ENCODE results near the gene PSTK. TPM values are rescaled to one million over a fixed set of nuclear protein-coding genes. Genes with fewer than 3 reads are reported as not detected.

Gene PSTK
- total and polyA plus RNA-seq, 10 of the 15 experiments (the other 5 are each of a cell fraction or from before 2014, with no cell fraction given) = 1.8 to 7.1 (median 3.4) TPM

GRCh38 chr10:122983898-122984297 is 3.7 kb downstream of the PSTK start:
- Histone ChIP-seq H3K4me2 (ENCODE audit: control insufficient read depth, insufficient read depth) (no peak overlapping the region), H3K27me3 (replicated peaks in 1 of 2; ENCODE audit: control insufficient read depth in 2 of 2, insufficient read depth in 2 of 2, low read length in 1 of 2) (no peaks in the 10 kb centered on the region), H3K27ac (ENCODE audit: control insufficient read depth, insufficient read depth) (no peak overlapping the region), H2AFZ (ENCODE audit: control insufficient read depth, low read depth, low read length) (no peak overlapping the region), H3K36me3 (ENCODE audit: control insufficient read depth in 2 of 2, insufficient read depth in 2 of 2, low read length in 1 of 2) (0 out of 4 replicates have a peak, but pooled peaks cover 0 to 3% of the 10 kb centered on the region in 2 experiments), H3K4me1 (ENCODE audit: control insufficient read depth, insufficient read depth, low read length) (peaks cover 4% of the 10 kb centered on the region), H3K4me3 (no peak overlapping the region), H3K79me2 (ENCODE audit: control insufficient read depth, insufficient read depth, low read length) (no peaks in the 10 kb centered on the region), H4K20me1 (ENCODE audit: control insufficient read depth, insufficient read depth) (no peaks in the 10 kb centered on the region), H3K9me3 (replicated peaks; ENCODE audit: control insufficient read depth, insufficient read depth, low read length) (no peaks in the 10 kb centered on the region), H3K9ac (ENCODE audit: control insufficient read depth, insufficient read depth, low read length) (no peak overlapping the region)
- ChIA-PET POLR2A (interaction anchor here (2.0 kb wide), 1 partner anchor 24 kb away, joined by 6 read pairs; the partner anchor contains the start of genes ACADSB and IKZF5), RAD21 (ENCODE audit: unreplicated experiment) (no interaction called here), CTCF (interaction anchor here (1.1 to 4.9 kb wide), 4 partner anchors 14 to 335 kb away, joined by 3 to 19 read pairs (median 6); no protein-coding TSS in a partner anchor), SMC1A (ENCODE audit: uncharacterized antibody, unreplicated experiment) (interaction anchor here (1.8 to 2.5 kb wide), 3 partner anchors 14 to 27 kb away, joined by 6 to 7 read pairs (median 6); no protein-coding TSS in a partner anchor)
- 95% methylated on average over 6 of the region's 6 CpGs for WGBS (ENCODE audit: insufficient coverage, insufficient replicate concordance, low lambda C conversion rate, missing lambda C conversion rate)
- TF ChIP-seq KAT2A (conservative IDR thresholded peaks at IDR 0.05; ENCODE audit: control insufficient read depth, low read depth, low read length) = no peak
- TF ChIP-seq MEF2B (IDR thresholded peaks at IDR 0.05; ENCODE audit: partially characterized antibody, poor library complexity, severe bottlenecking) = no peak
- no peak for TF ChIP-seq RB1 (IDR thresholded peaks at IDR 0.05; ENCODE audit: borderline replicate concordance)
- no peak for TF ChIP-seq JUND (IDR thresholded peaks at IDR 0.05; ENCODE audit: low read depth, low read length)
- no peak for TF ChIP-seq MTA3 (IDR thresholded peaks at IDR 0.05; ENCODE audit: borderline replicate concordance, low read length)
- no peak for TF ChIP-seq CREM (IDR thresholded peaks at IDR 0.05; ENCODE audit: low read depth)
- no peak for TF ChIP-seq ZZZ3 (IDR thresholded peaks at IDR 0.05; ENCODE audit: control insufficient read depth, insufficient read length, low read depth)
- DNase-seq (ENCODE audit: low read depth, low spot score) = no peak
- in situ Hi-C loops (cut with MboI) = no loop called here
- FAIRE-seq = no peak
- intact Hi-C loops (cut with micrococcal nuclease; ENCODE audit: unreplicated experiment) = no loop called here
- no TSS peak for BruUV-seq (replicated peaks)
- no peak for ATAC-seq

- POLR2A ChIA-PET = interaction anchor here (2.0 kb wide), 1 partner anchor 24 kb away, joined by 6 read pairs; the partner anchor contains the start of genes ACADSB and IKZF5
- Histone ChIP-seq H3K4me2 (ENCODE audit: control insufficient read depth, insufficient read depth) (no peak overlapping the region), H3K79me2 (ENCODE audit: control insufficient read depth, insufficient read depth, low read length) (no peaks in the 10 kb centered on the region), H3K9me3 (replicated peaks; ENCODE audit: control insufficient read depth, insufficient read depth, low read length) (no peaks in the 10 kb centered on the region), H3K4me1 (ENCODE audit: control insufficient read depth, insufficient read depth, low read length) (peaks cover 4% of the 10 kb centered on the region), H3K36me3 (ENCODE audit: control insufficient read depth in 2 of 2, insufficient read depth in 2 of 2, low read length in 1 of 2) (0 out of 4 replicates have a peak, but pooled peaks cover 0 to 3% of the 10 kb centered on the region in 2 experiments), H3K9ac (ENCODE audit: control insufficient read depth, insufficient read depth, low read length) (no peak overlapping the region), H3K4me3 (no peak overlapping the region), H3K27ac (ENCODE audit: control insufficient read depth, insufficient read depth) (no peak overlapping the region), H2AFZ (ENCODE audit: control insufficient read depth, low read depth, low read length) (no peak overlapping the region), H3K27me3 (replicated peaks in 1 of 2; ENCODE audit: control insufficient read depth in 2 of 2, insufficient read depth in 2 of 2, low read length in 1 of 2) (no peaks in the 10 kb centered on the region), H4K20me1 (ENCODE audit: control insufficient read depth, insufficient read depth) (no peaks in the 10 kb centered on the region)
- CTCF ChIA-PET = interaction anchor here (1.4 to 4.9 kb wide), 3 partner anchors 22 to 335 kb away, joined by 3 to 19 read pairs (median 5); no protein-coding TSS in a partner anchor
- SMC1A ChIA-PET (ENCODE audit: uncharacterized antibody, unreplicated experiment) = interaction anchor here (1.1 to 2.5 kb wide), 4 partner anchors 10 to 26 kb away, joined by 3 to 7 read pairs (median 6); no protein-coding TSS in a partner anchor
- RAD21 ChIA-PET (ENCODE audit: unreplicated experiment) = no interaction called here
- BruUV-seq (replicated peaks) = no TSS peak
- DNase-seq (ENCODE audit: low read depth, low spot score) (no peak), ATAC-seq (no peak), FAIRE-seq (no peak)
- 100% methylated on average over 2 of the region's 2 CpGs for WGBS (ENCODE audit: insufficient coverage, insufficient replicate concordance, low lambda C conversion rate, missing lambda C conversion rate)
- in situ Hi-C loops (cut with MboI) = no loop called here
- intact Hi-C loops (cut with micrococcal nuclease; ENCODE audit: unreplicated experiment) = no loop called here
- TF ChIP-seq RAD21 (IDR thresholded peaks at IDR 0.05; ENCODE audit: insufficient read depth, low read depth, low read length) (no peak), NRF1 (conservative IDR thresholded peaks at IDR 0.05; ENCODE audit: low read depth, low read length) (no peak), CHD2 (IDR thresholded peaks at IDR 0.05; ENCODE audit: borderline replicate concordance, low read depth, low read length) (no peak), NFIC (IDR thresholded peaks at IDR 0.05; ENCODE audit: low read depth, low read length) (no peak), ZNF622 (IDR thresholded peaks at IDR 0.05) (no peak), EZH2 (IDR thresholded peaks at IDR 0.05; ENCODE audit: borderline replicate concordance, control insufficient read depth, low read depth, low read length) (no peak), NFYB (IDR thresholded peaks at IDR 0.05; ENCODE audit: insufficient read depth, low read depth, low read length) (no peak), BCL3 (IDR thresholded peaks at IDR 0.05; ENCODE audit: borderline replicate concordance, insufficient read depth, low read depth, low read length, poor library complexity, severe bottlenecking) (no peak), TCF3 (IDR thresholded peaks at IDR 0.05; ENCODE audit: borderline replicate concordance, insufficient read depth, low read depth, low read length) (no peak), KLF5 (IDR thresholded peaks at IDR 0.05; ENCODE audit: partially characterized antibody) (no peak)
These were observed 4.5 kb downstream of the PSTK start for GRCh38 chr10:122984708-122985107.

All from GM12878 (cell line).